GM23248 (cell line): Measurements from ENCODE around the gene NCOA3.
"Not testable (repeated sequence)": the region's sequence is repeated elsewhere in the genome, so short reads cannot be mapped to it uniquely, and the experiment has no call there.

ENCODE experiments used
- EZH2 ChIP-seq: fragments of 200-600 bp; sonication (generic); IDR thresholded peaks from 2 replicates; pipeline ENCODE4 v1.6.1; 2018; ENCODE audit warnings: antibody characterized with exemption, mild to moderate bottlenecking; ENCODE audit not compliant: insufficient read depth, poor library complexity, severe bottlenecking
- EZH2phosphoT487 ChIP-seq: fragments of 200-600 bp; sonication (generic); IDR thresholded peaks from 2 replicates; pipeline ENCODE4 v1.6.1; 2018; ENCODE audit warnings: antibody characterized with exemption, moderate library complexity, mild to moderate bottlenecking, low read depth; ENCODE audit not compliant: insufficient read depth

- not testable (repeated sequence) for TF ChIP-seq EZH2, EZH2phosphoT487
Measured at GRCh38 chr20:47507275-47507981, 5.7 kb downstream of the NCOA3 start.
